ENCODE data around the gene METTL1. TPM values are rescaled to one million over a fixed set of nuclear protein-coding genes. Genes with fewer than 3 reads are reported as not detected.

Gene METTL1
- total and polyA plus RNA-seq, 9 of the 15 experiments (the other 6 are each of a cell fraction or from before 2014, with no cell fraction given), result 12.6 to 65.9 (median 39.2) TPM

- TF ChIP-seq CUX1 (CRISPR knock-in tag; IDR thresholded peaks at IDR 0.05) (0 out of 2 replicates have a peak, but pooled peaks have one; percentile 44), ZFX (CRISPR knock-in tag; IDR thresholded peaks at IDR 0.05) (no peak)
These were observed 19.3 kb downstream of the METTL1 start (continued) for GRCh38 chr12:57752668-57753000.

GRCh38 chr12:57751788-57752667 is 19.9 kb downstream of the METTL1 start, which contains the start of gene CDK4:
Gene CDK4, minus strand, starts transcription at chr12:57752310. Its CDS starts 593 bp downstream, at chr12:57751717.
- H3K79me2 ChIP-seq (ENCODE audit: control insufficient read depth, insufficient read depth, low read length), result peaks cover 47% of the 10 kb centered on the region
- peak; percentile 94 for FAIRE-seq
- TF ChIP-seq JUND (IDR thresholded peaks at IDR 0.05; ENCODE audit: borderline replicate concordance, low read depth, low read length), result peak; percentile 93
- peak; percentile 81; the same call in 2 of the 3 replicates for TF ChIP-seq JUND (tag; IDR thresholded peaks at IDR 0.05; ENCODE audit: borderline replicate concordance, low read depth, low read length)
- no peak for TF ChIP-seq CHD4 (IDR thresholded peaks at IDR 0.05; ENCODE audit: insufficient read depth, insufficient replicate concordance, low read depth, low read length, poor library complexity, severe bottlenecking)
- peak; percentile 100 for TF ChIP-seq MNT (conservative IDR thresholded peaks at IDR 0.05)
- TF ChIP-seq CREM (IDR thresholded peaks at IDR 0.05; ENCODE audit: low read depth), result peak; percentile 91
- 0 out of 2 replicates have a peak, but pooled peaks have one; percentile 35 for TF ChIP-seq ZC3H4 (CRISPR knock-in tag; IDR thresholded peaks at IDR 0.05; ENCODE audit: borderline replicate concordance)
- TF ChIP-seq RB1 (IDR thresholded peaks at IDR 0.05; ENCODE audit: low read depth), result peak; percentile 92

More at GRCh38 chr12:57751788-57752667, 19.9 kb downstream of the METTL1 start, which contains the start of gene CDK4:
- in situ Hi-C loops (cut with MboI) (no loop called here), intact Hi-C loops (cut with micrococcal nuclease) (loop anchor here (2.0 kb wide), 1 partner anchor 21 kb away; the partner anchor contains the start of genes EEF1AKMT3 and METTL1)
- H4K20me1 ChIP-seq (replicated peaks; ENCODE audit: control insufficient read depth, insufficient read depth, low read length), result no peaks in the 10 kb centered on the region
- H3K4me2 ChIP-seq (ENCODE audit: insufficient read depth, low read length), result peak within 1 kb of the TSS; percentile 99
- BruUV-seq (replicated peaks), result TSS peak; percentile 81
- no peaks in the 10 kb centered on the region for H3K9me1 ChIP-seq (ENCODE audit: control insufficient read depth, insufficient read depth, low read length)
- peak within 1 kb of the TSS; percentile 97 for H3K9ac ChIP-seq (ENCODE audit: insufficient read depth in 1 of 2, low read depth in 2 of 2, low read length in 2 of 2)
- ChIA-PET POLR2A (interaction anchor here (0.7 to 1.2 kb wide), 8 partner anchors 12 to 232 kb away, joined by 3 to 5 read pairs (median 3); partner anchors contain the start of genes EEF1AKMT3 and METTL1), CTCF (ENCODE audit: low intra/inter-chr PET ratio) (no interaction called here)
- H3K27me3 ChIP-seq (ENCODE audit: control insufficient read depth in 2 of 2, insufficient read depth in 2 of 2, low read length in 2 of 2), result no peaks in the 10 kb centered on the region
- peak within 1 kb of the TSS; percentile 66 for H3K4me3 ChIP-seq
- ATAC-seq, result peak; percentile 86
- 1% methylated on average over 54 of the region's 58 CpGs for WGBS (ENCODE audit: insufficient coverage, low coverage, missing lambda C conversion rate)
- peak within 1 kb of the TSS; percentile 96 for H3K27ac ChIP-seq (ENCODE audit: extremely low read depth, low read depth, low read length)
- DNase-seq (ENCODE audit: extremely low read depth in 1 of 4, low spot score in 3 of 4), result peak; percentile 92 to 99 (median 96)
- peaks cover 44% of the 10 kb centered on the region for H3K36me3 ChIP-seq (ENCODE audit: control insufficient read depth, insufficient read depth, low read length)
- H2AFZ ChIP-seq (ENCODE audit: low read depth, low read length), result peak within 1 kb of the TSS; percentile 64
- no peaks in the 10 kb centered on the region for H3K9me3 ChIP-seq (replicated peaks; ENCODE audit: control insufficient read depth, insufficient read depth, low read depth, low read length)
- H3K4me1 ChIP-seq (replicated peaks in 1 of 2; ENCODE audit: control insufficient read depth in 2 of 2, insufficient read depth in 2 of 2, low read length in 2 of 2), result peaks cover 34 to 40% of the 10 kb centered on the region in 2 experiments

Measured in K562 (cell line).